Stimulated activated CD8-positive, alpha-beta memory T cell treated with anti-CD3 and anti-CD28 coated beads, Interleukin-4, amount 100 ng/mL, for 48 hours (primary cell): ENCODE data around the gene GSG1L.

Source experiments
- DNase-seq: peaks from one replicate; pipeline ENCODE4 v3.0.0-alpha.2; 2020

GSG1L gene

GRCh38 chr16:27840311-27841060 is 223.0 kb downstream of the GSG1L start:
- DNase-seq, result no peak

- no peak for DNase-seq
These were observed 224.1 kb downstream of the GSG1L start for GRCh38 chr16:27839419-27839818.

GRCh38 chr16:27838536-27839175 is 224.9 kb downstream of the GSG1L start:
- no peak for DNase-seq

GRCh38 chr16:27829975-27830374 is 233.5 kb downstream of the GSG1L start:
- DNase-seq, result no peak

- DNase-seq, result no peak
These were observed 234.8 kb downstream of the GSG1L start for GRCh38 chr16:27828671-27829070.

DNA sequence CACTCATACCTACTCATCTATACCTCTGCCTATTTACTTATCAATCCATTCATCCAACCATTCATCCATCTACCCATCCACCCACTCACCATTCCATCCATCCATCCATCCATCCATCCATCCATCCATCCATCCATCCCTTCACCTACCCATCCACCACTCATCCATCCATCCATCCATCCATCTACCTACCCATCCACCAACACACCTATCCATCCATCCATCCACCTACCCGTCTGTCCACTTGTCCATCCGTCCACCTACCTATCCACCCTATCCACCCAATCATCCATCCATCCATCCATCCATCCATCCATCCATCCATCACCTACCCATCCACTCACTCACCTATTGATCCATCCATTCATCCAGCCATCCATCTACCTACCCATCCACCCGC is 235.7 kb downstream of the GSG1L start:
- no peak for DNase-seq

DNA sequence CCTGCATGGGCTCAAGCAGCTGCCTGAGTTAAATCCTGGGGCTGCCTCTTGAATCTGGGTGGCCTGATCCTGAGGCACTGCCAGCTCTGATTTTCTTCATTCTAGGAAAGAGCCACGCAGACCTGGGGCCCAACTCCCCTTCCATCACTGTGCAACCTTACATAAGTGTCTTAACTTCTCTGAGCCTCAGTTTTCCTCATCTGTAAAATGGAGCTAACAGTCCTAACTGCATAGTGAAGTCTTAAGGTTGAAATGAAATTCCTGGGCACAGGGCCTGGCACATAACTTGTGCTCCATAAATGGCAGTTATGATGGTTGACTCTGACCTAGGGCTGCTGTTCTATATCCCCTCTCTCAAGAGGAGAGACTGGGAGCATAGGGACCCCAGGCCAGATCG is 236.6 kb downstream of the GSG1L start:
- no peak for DNase-seq

GRCh38 chr16:27826081-27826892 is 237.2 kb downstream of the GSG1L start:
- no peak for DNase-seq

- no peak for DNase-seq
These were observed 238.7 kb downstream of the GSG1L start for GRCh38 chr16:27824786-27825185.

- DNase-seq, result no peak
These were observed 239.5 kb downstream of the GSG1L start for GRCh38 chr16:27824006-27824405.

- DNase-seq, result no peak
These were observed 240.1 kb downstream of the GSG1L start for GRCh38 chr16:27823421-27823820.

DNA sequence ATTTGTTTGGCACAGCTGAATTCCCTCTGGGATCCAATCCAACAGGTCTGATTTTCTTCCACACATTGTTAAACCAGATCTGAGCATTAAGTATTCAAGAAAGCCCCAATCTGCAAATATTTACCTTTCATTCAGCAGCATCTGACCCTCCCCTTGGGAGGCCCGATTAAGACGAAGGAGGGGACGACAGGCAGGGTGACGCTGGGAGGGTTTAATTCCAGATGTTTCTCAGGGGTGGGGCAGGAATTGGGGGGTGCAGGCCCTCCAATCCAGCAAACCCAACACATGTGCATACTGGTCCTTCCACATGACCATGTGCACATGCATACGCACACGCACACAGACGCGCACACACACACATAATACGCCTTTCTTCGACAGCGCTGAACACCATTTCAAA is 240.5 kb downstream of the GSG1L start:
- no peak for DNase-seq

DNA sequence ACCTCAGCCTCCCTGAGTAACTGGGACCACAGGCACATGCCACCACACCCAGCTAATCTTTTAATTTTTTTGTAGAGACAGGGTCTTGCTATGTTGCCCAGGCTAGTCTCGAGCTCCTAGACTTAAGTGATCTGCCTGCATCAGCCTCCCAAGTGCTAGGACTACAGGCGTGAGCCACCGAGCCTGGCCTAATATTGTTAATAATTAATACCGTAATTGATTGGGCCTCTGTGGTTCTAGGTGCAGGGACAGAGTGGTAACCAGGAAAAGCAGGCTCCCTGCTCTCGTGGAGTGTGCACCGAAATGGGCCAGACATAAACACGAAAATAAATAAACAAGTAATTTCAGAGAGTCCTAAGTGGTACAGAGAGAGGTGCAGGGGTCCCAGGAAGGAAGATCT is 241.0 kb downstream of the GSG1L start:
- no peak for DNase-seq

DNA sequence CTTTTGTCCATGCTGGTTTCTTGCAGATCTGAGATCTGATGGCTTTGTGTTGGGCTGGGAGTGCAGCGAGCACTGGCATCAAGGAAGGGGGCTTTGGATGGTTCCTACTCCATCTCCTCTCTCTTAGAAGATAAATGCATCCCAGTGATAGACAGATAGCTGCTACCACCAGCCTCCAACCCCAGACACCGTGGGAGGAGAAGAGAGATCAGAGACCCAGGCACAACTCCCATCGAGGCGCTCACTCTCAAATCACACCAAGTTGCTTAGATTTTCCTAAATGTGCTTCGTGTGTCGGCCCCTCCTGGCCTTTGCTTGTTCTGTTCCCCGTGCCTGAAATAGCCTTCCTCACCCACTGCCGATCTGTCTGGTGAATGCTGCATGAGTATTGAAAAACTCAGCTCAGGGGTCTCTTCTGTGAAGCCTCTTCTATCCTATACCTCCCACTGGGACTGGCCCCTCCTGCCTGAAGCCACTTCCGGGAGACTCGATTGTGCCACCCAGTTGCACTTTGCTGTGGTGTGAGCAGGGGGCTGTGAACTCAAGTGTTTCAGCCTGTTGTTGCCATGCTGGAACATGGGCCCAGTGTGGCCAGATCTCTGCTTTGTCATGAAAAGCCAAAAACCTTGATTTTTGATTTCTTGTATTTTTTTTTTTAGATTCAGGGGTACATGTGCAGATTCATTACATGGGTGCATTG is 242.7 kb downstream of the GSG1L start:
- no peak for DNase-seq

DNA sequence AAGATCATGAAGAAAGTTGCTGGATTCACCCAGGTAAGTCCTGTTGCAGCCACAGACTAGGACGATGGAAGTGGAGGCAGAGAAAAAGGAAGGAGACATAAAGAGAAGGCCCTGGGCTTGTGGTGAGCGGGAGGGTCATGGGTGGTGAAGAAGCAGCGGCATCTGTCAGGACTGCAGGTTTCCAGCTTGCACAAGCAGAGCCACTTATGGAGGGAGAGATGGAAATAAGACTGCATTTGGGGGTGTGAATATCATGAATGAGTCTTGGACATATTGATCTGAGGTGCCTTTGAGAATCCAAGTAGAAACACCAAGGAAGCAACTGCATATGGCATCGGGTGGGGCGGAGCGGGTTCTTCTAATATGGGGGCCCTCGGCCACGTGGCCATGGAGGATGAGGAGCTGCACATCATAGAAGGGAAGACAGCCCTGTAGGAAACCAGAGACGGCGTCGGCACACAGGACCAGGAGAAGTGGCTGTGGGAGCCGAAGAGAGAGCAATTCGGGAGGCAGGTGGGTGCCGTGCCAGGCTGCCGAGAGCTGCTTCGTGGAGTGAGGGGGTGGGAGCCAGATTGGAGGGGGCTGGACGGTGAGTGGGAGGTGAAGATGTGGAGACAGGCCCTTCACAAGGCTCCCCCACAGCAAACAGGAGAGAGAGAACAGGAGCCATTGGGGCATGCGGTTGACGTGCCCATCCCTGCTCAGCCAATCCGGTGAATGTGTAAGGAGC is 243.5 kb downstream of the GSG1L start:
- no peak for DNase-seq

GRCh38 chr16:27819356-27819755 is 244.2 kb downstream of the GSG1L start:
- no peak for DNase-seq

DNA sequence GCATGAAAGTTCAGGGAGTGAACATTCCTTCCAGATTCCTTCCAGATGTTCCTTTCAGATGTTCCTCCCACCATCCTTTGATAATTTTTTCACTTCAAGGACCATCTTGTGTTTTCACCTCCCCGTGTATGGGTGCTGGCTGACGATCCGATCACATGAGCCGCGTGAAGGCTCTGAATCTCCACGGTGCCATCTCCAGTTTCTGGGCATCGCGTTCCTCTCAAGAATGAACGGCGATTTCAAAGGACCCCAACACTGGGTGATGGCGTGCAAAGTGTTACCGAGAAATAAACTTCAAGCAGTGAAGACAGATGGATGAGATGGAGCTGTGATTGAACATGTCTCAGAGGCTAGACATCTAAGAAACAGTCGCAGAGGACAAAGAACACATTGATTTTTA is 245.3 kb downstream of the GSG1L start:
- no peak for DNase-seq

DNA sequence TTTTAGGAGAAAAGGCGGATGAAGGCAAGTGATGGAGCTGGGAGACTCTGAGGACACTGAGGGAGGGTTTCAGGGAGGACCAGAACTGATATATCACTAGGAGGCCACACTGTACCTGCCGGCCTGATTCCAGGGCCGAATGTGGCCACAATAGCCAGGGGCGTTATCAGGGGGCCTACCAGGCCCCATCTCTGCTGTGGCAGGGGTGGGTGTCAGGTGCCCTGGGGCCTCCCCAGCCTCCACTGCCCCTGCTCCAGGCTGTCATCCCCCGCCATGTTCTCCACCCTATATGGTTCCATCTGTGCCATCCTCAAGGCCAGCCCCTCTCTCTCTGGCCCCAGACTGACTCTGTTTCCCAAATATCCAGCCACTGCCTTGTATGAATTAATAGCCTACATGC is 246.5 kb downstream of the GSG1L start:
- no peak for DNase-seq

GRCh38 chr16:27816561-27816960 is 247.0 kb downstream of the GSG1L start:
- no peak for DNase-seq

GRCh38 chr16:27813591-27813990 is 249.9 kb downstream of the GSG1L start:
- DNase-seq, result no peak

DNA sequence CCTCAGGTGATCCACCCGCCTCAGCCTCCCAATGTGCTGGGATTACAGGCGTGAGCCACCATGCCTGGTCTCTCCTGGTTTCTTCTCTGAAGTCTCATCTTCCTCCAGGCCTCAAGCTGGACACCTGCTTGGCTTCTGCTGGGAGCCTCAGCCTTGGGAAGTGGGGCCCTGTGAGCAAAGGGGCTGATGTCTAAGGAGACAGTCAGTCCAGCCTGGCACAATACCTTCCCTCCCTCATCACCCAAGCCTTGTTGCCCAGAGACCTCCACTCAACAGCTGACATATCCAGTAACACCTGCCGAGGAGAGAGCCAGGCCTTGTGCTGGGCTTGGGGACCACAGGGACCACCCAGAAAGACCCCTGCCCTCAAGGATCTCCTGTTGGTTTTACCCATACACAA is 251.6 kb downstream of the GSG1L start:
- no peak for DNase-seq

DNA sequence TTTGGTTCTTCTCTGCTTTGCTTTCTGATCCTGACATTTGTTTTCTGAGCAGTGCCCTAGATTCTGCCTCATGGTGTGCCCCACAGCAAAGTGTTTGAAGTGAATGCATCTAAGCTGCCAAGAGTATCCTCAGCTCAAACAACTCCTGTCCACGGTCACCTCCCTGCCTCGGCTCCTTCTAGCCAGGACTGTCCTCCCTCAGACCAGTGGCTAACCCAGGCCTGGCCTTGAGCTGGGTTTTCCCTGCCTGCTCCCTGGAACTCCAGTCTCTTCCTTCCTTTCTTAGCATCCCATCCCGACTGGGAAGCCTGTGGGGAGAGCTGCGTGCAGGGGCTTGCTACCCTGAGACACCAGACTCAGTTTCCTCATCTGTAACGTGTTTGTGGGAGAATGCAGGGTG is 256.5 kb downstream of the GSG1L start:
- DNase-seq, result no peak

DNA sequence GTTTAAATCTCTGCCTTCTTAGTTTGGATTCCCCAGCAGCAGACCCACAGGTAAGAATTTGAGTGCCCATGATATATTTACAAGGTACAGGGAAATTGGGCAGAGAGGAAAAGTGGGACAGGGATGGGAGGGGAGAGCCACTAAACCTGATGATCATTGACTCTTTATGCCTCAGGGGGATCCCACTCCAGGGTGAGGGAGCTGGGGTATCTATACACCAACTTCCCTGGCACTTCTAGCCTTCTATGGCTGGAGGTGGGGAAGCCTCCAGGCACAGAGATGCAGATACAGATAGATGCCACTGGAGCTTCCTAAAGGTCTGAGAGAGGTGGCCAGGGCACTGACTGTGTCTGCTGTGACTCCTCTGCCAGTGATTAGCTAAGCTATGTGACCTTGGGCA is 257.1 kb downstream of the GSG1L start:
- no peak for DNase-seq
